GM18867 (cell line): ENCODE results near the gene AP3S1.

Experiments used
- ATAC-seq: cut with Tn5 transposase; IDR thresholded peaks from one replicate; pipeline ENCODE4 v1.9.1; 2021; ENCODE audit warnings: mild to moderate bottlenecking, moderate library complexity; ENCODE audit not compliant: unreplicated experiment

The AP3S1 gene

GRCh38 chr5:115936031-115936430, 94.3 kb downstream of the AP3S1 start:
- no peak for ATAC-seq

GRCh38 chr5:115939059-115939458, 97.3 kb downstream of the AP3S1 start:
- ATAC-seq: no peak

GRCh38 chr5:115940080-115940810, 98.5 kb downstream of the AP3S1 start:
- no peak for ATAC-seq

- ATAC-seq: no peak
These were observed 99.4 kb downstream of the AP3S1 start for GRCh38 chr5:115941051-115941675.

- ATAC-seq: no peak
These were observed 102.8 kb downstream of the AP3S1 start for GRCh38 chr5:115944501-115944900.

GRCh38 chr5:115946655-115947054, 104.9 kb downstream of the AP3S1 start:
- ATAC-seq: no peak

GRCh38 chr5:115947260-115947659, 105.5 kb downstream of the AP3S1 start:
- no peak for ATAC-seq

- ATAC-seq: no peak
These were observed 106.4 kb downstream of the AP3S1 start for GRCh38 chr5:115948091-115948534.

- ATAC-seq: no peak
These were observed 107.4 kb downstream of the AP3S1 start for GRCh38 chr5:115949096-115949495.

GRCh38 chr5:115952588-115952987, 110.9 kb downstream of the AP3S1 start:
- no peak for ATAC-seq

GRCh38 chr5:115954144-115954543, 112.4 kb downstream of the AP3S1 start:
- ATAC-seq: no peak

- ATAC-seq: no peak
These were observed 115.2 kb downstream of the AP3S1 start for GRCh38 chr5:115956957-115957356.

GRCh38 chr5:115961381-115962238, 119.9 kb downstream of the AP3S1 start:
- ATAC-seq: no peak

GRCh38 chr5:115962239-115962564, 120.5 kb downstream of the AP3S1 start, which contains the start of gene LVRN:
Gene LVRN (plus strand): TSS chr5:115962475. CDS start chr5:115962618, 143 bp downstream.
- ATAC-seq: no peak

- no peak for ATAC-seq
These were observed 121.0 kb downstream of the AP3S1 start for GRCh38 chr5:115962565-115963402.

- no peak for ATAC-seq
These were observed 121.8 kb downstream of the AP3S1 start for GRCh38 chr5:115963566-115963965.
